AG09309 (cell line): ENCODE measurements around the gene NSMF.

Experiments
- DNase-seq: peaks from one replicate; pipeline ENCODE4 v3.0.0-alpha.2; 2010; ENCODE audit warnings: low read depth
- H3K4me3 ChIP-seq: 2 replicates; pipeline ENCODE4 v1.5.1; 2011; ENCODE audit warnings: mild to moderate bottlenecking, low read depth, low read length, moderate library complexity; ENCODE audit not compliant: control insufficient read depth
- TF ChIP-seq, protein P1 (sequence below): IDR thresholded peaks from 2 replicates; pipeline ENCODE4 v1.5.1; 2011; ENCODE audit warnings: mild to moderate bottlenecking, low read depth, low read length, inconsistent platforms; ENCODE audit not compliant: insufficient read depth, control insufficient read depth; ENCODE audit errors: missing control alignments

Gene NSMF

DNA sequence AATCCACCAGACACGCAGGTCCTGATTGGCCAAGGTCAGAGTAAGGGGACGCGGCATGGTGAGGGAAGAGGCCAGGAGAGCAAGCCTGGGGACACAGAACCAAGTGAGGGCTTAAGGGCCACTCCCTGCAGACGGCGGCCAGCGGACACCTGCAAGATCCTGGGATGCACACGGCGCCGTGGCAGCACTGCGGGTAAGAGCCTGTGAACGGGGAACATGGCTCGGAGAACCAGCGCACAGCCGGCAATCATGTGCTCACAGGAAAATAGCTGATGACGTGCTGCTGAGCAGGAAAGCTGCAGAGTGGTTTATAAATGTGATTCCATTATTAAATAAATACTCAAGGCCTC is 27.0 kb upstream of the NSMF start:
- TF ChIP-seq, protein P1, sequence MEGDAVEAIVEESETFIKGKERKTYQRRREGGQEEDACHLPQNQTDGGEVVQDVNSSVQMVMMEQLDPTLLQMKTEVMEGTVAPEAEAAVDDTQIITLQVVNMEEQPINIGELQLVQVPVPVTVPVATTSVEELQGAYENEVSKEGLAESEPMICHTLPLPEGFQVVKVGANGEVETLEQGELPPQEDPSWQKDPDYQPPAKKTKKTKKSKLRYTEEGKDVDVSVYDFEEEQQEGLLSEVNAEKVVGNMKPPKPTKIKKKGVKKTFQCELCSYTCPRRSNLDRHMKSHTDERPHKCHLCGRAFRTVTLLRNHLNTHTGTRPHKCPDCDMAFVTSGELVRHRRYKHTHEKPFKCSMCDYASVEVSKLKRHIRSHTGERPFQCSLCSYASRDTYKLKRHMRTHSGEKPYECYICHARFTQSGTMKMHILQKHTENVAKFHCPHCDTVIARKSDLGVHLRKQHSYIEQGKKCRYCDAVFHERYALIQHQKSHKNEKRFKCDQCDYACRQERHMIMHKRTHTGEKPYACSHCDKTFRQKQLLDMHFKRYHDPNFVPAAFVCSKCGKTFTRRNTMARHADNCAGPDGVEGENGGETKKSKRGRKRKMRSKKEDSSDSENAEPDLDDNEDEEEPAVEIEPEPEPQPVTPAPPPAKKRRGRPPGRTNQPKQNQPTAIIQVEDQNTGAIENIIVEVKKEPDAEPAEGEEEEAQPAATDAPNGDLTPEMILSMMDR = no peak

DNA sequence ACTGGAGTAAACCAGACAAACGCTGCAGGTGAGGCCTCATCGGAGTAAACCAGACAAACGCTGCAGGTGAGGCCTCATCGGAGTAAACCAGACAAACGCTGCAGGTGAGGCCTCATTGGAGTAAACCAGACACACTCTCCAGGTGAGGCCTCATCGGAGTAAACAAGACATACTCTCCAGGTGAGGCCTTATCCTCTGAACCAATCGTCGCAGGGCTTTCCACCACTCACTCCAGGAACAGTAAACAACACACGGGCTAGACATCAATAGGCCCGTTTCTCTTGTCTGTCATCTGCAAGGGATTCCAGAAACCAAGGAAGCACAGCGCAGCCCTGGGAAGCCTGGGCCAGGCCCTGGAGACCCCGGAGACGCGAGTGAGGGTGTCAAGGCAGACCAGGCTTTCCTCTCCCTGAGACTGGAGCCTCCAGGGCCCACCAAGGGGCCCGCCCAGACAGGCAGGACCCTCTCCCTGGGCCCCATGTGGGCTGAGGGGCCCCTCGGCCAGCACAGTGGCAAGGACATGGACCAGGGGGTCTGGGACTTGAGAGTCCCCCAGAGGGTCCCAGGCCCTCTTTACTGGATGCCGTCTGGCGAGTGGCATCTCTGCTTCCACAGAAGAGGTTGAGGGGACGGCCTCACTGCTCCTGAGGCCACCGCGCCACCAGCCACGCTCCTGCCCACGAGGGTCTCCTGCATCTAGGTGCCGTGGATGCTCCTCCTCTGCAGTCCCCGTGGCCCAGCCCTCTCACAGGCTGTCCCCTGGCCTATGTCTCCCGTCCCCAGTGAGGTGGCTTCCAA is 26.4 kb upstream of the NSMF start:
- TF ChIP-seq, protein P1 = no peak
- no peak for DNase-seq
- H3K4me3 ChIP-seq = no peak overlapping the region

More for the DNA sequence above, 27.0 kb upstream of the NSMF start:
- DNase-seq = no peak
- no peak overlapping the region for H3K4me3 ChIP-seq

DNA sequence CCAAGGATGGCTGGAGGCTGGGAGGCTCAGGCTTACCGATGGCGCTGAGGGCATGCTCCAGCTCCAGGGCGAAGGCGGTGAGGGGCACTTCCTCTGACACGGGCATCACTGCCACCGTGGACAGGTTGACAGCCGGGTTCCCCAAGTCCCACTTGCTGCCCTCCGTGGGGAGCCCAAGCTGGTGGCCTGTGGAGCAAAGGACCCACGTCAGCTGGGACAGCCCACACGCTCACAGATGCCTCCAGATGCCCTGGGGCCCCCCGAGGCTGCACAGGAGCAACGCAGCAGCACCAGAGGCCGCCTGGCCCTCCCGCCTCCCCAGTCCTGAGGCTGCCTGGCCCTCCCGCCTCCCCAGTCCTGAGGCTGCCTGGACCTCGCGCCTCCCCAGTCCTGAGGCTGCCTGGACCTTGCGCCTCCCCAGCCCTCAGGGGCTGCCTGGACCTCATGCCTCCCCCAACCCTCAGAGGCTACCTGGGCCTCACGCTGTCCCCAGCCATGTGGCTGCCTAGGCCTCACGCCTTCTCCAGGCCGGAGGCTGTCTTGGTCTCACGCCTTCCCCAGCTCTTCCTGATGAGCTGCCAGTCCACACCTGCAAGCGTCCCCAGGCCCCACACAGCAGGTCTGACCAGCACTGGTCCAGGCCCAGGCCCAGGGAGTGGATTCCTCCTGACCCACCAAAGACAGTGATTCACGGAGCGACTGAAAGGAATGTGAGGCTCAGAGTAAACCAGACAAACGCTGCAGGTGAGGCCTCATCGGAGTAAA is 25.6 kb upstream of the NSMF start:
- TF ChIP-seq, protein P1 = no peak
- DNase-seq = no peak

DNA sequence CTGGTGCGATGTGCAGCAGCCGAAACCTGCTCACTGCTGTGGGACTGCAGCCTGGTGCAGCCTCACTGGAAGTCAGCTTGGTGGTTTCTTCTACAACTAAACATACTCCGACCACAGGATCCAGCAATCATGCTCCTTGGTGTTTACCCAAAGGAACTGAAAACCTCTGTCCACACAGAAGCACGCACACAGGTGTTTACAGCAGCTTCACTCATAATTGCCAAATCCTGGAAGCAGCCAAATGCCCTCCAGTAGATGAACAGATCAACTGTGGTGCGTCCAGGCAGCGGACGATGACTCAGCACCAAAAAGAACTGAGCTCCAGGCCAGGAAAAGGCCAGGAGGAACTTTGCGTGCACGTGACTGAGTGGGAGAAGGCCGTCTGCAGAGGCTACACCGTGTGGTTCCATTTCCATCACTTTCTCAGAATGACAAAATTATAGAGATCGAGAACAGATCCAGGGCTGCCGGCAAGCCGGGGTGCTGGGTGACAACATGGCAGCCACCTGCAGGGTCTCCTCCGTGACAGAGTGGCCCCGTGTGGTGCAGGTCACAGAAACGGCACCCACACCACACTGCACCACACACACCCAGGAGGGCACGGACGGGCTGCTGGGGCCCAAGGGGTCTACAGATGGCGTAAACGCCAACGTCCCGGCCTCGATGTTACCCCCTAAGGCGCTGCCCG is 23.1 kb upstream of the NSMF start:
- TF ChIP-seq, protein P1 = no peak
- no peak overlapping the region for H3K4me3 ChIP-seq
- peak; percentile 52 for DNase-seq

More for the DNA sequence above, 25.6 kb upstream of the NSMF start:
- H3K4me3 ChIP-seq = no peak overlapping the region

DNA sequence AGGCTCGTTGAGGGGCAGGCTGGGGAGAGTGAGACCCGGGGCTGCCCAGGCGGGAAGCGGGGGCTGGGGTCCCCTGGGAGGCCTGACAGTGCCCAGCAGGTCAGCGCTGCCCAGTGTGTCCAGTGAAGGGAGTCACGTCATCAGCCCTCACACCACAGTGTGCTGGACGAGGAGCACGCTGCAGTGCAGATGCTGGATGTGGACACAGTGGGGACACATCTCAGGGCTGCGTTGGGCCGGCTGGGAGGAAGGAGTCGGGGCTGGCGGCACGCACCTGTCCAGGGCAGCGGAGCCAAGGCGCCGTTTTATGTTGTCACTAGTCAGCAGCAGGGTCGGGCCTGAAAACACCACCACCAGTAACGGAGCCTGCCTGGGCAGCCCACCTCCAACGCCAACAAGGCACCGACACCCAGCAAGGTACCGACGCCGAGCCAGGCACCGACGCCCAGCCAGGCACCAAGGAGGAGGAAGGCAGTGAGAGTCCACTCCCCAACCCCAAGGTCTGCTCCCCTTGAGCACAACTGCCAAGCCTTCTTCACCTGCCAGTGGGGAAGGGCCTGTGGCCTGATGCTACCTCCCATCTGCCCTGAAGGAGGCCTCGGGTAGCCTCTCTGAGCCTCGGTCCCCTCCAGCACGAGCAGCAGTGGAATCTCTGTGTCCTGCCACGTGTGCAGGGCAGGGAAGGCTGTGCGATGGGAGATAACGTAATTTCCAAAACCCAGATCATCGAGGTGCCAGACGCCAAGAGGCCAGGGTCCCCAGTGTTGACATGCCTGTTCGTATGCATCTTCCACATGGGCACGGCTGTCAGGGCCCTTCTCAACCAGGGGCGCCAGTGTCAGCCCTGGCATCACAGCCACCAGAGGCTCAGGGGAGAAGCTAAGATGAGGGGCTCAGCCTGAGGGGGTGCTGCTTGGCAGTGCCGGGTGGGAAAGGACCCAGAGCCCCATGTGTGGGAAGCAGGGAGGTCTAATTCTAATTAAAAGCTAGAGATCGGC is 21.9 kb upstream of the NSMF start:
- DNase-seq = no peak
- TF ChIP-seq, protein P1 = no peak
- H3K4me3 ChIP-seq = no peak overlapping the region
